Fibroblast of lung (primary cell): ENCODE data around the gene FCER1G.

Experiments used
- EZH2 ChIP-seq: IDR thresholded peaks from 2 replicates; pipeline ENCODE4 v1.5.1; 2012; ENCODE audit warnings: low read length, control low read depth, mild to moderate bottlenecking; ENCODE audit errors: missing control alignments
- TF ChIP-seq, protein P1 (sequence below), 2 donors: IDR thresholded peaks in 1 of 2; conservative IDR thresholded peaks in 1 of 2; 1 replicate in 1 of 2; 2 replicates in 1 of 2; pipeline ENCODE4 v1.5.1; 2011 to 2012; ENCODE audit warnings: low read length in 2 of 2, control low read depth in 1 of 2, inconsistent platforms in 1 of 2, low read depth in 1 of 2, mild to moderate bottlenecking in 1 of 2

GRCh38 chr1:161233102-161233501 lies 18.0 kb downstream of the FCER1G start:
- TF ChIP-seq, protein P1, sequence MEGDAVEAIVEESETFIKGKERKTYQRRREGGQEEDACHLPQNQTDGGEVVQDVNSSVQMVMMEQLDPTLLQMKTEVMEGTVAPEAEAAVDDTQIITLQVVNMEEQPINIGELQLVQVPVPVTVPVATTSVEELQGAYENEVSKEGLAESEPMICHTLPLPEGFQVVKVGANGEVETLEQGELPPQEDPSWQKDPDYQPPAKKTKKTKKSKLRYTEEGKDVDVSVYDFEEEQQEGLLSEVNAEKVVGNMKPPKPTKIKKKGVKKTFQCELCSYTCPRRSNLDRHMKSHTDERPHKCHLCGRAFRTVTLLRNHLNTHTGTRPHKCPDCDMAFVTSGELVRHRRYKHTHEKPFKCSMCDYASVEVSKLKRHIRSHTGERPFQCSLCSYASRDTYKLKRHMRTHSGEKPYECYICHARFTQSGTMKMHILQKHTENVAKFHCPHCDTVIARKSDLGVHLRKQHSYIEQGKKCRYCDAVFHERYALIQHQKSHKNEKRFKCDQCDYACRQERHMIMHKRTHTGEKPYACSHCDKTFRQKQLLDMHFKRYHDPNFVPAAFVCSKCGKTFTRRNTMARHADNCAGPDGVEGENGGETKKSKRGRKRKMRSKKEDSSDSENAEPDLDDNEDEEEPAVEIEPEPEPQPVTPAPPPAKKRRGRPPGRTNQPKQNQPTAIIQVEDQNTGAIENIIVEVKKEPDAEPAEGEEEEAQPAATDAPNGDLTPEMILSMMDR (conservative IDR thresholded peaks at IDR 0.05 in 1 of 2, IDR thresholded peaks at IDR 0.05 in 1 of 2; ENCODE audit: low read depth in 1 of 2, low read length in 2 of 2): no peak
- no peak for TF ChIP-seq EZH2
